Spleen (tissue), 11 donors: Measurements from ENCODE around the gene THSD7A. TPM values are rescaled to one million over a fixed set of nuclear protein-coding genes. Genes with fewer than 3 reads are reported as not detected.

Experiments used
- DNase-seq: peaks from one replicate; pipeline ENCODE4 v3.0.0-alpha.2; 2020
- H3K27ac ChIP-seq, 8 donors: fragments of 200-600 bp; sonication (generic) in 7 of 8; 1 replicate in 4 of 8; 2 replicates in 4 of 8; pipeline versions ENCODE4 v1.5.0 to v1.8.0; 2016 to 2021; ENCODE audit warnings: inconsistent platforms in 4 of 8, mild to moderate bottlenecking in 4 of 8, moderate library complexity in 1 of 8
- H3K27me3 ChIP-seq, 7 donors: fragments of 200-600 bp; sonication (generic) in 6 of 7; replicated peaks in 1 of 7; 1 replicate in 4 of 7; 2 replicates in 3 of 7; pipeline versions ENCODE4 v1.5.0 to v1.8.0; 2016 to 2021; ENCODE audit warnings: inconsistent platforms in 3 of 7, mild to moderate bottlenecking in 1 of 7
- H3K36me3 ChIP-seq, 6 donors: fragments of 200-600 bp; sonication (generic) in 5 of 6; 1 replicate in 4 of 6; 2 replicates in 2 of 6; pipeline versions ENCODE4 v1.5.0 to v1.8.0; 2016 to 2021; ENCODE audit warnings: inconsistent platforms in 2 of 6
- H3K4me1 ChIP-seq, 6 donors: fragments of 200-600 bp; sonication (generic) in 5 of 6; 1 replicate in 3 of 6; 2 replicates in 3 of 6; pipeline versions ENCODE4 v1.5.0 to v1.8.0; 2016 to 2021; ENCODE audit warnings: inconsistent platforms in 3 of 6
- H3K4me3 ChIP-seq, 8 donors: fragments of 200-600 bp; sonication (generic) in 7 of 8; 1 replicate in 4 of 8; 2 replicates in 4 of 8; pipeline versions ENCODE4 v1.5.0 to v1.8.0; 2016 to 2021; ENCODE audit warnings: inconsistent platforms in 4 of 8, mild to moderate bottlenecking in 4 of 8, moderate library complexity in 2 of 8
- H3K9me3 ChIP-seq, 8 donors: fragments of 200-600 bp; sonication (generic) in 7 of 8; 1 replicate in 4 of 8; 2 replicates in 4 of 8; pipeline versions ENCODE4 v1.5.0 to v1.8.0; 2016 to 2021; ENCODE audit warnings: inconsistent platforms in 4 of 8
- CTCF ChIP-seq, 11 experiments: fragments of 200-600 bp in 7 of 11; fragments of 450-650 bp in 4 of 11; sonication (generic) in 4 of 11; IDR thresholded peaks in 8 of 11; conservative IDR thresholded peaks in 3 of 11; 1 replicate in 7 of 11; 2 replicates in 4 of 11; pipeline versions ENCODE4 v1.4.0 to v1.8.0; 2016 to 2021; ENCODE audit warnings: antibody characterized with exemption in 11 of 11, inconsistent platforms in 4 of 11, mild to moderate bottlenecking in 1 of 11
- POLR2A ChIP-seq, 3 donors: fragments of 450-650 bp; IDR thresholded peaks; one replicate each; pipeline ENCODE4 v1.5.1; 2017; ENCODE audit warnings: antibody characterized with exemption in 3 of 3, mild to moderate bottlenecking in 1 of 3
- POLR2AphosphoS5 ChIP-seq, 3 donors: sonication (generic); formaldehyde crosslinking; IDR thresholded peaks; one replicate each; pipeline ENCODE4 v1.5.1; 2017; ENCODE audit warnings: antibody characterized with exemption in 3 of 3
- WGBS, 5 donors: extraction: QIAGEN DNeasy Blood & Tissue Kit in 3 of 5; methylation state at CpG; one replicate each; pipeline versions ENCODE4 v1.1.5 to v1.1.7; 2013 to 2018; 5-methylcytosine and 5-hydroxymethylcytosine counted together
- intact Hi-C: fragments of 100-400 bp; cut with DNase I; formaldehyde crosslinking; loops from one replicate; pipeline ENCODE4 v1.15.0; 2023; ENCODE audit warnings: low total_unique reads
- polyA plus RNA-seq, 3 donors: library from polyadenylated mRNA; stranded (reverse); fragments of 200-250 nt; gene quantifications; one replicate each; pipeline ENCODE4 v1.2.1, GENCODE V29; 2013
- total RNA-seq, 7 donors: library from RNA; depleted of rRNA in 3 of 7; stranded (reverse); fragments of >200 nt in 3 of 7; fragmentation: NEBNext Ultra II Directional in 4 of 7; extraction: Animal tissue kit (Norgen Biotek cat#: 25700) in 4 of 7; gene quantifications; one replicate each; pipeline versions ENCODE4 v1.1.0 to v1.2.1, GENCODE V29; 2016 to 2021
- donor health status: healthy with polysubstance abuse.
- donor health status: DM: no; HTN: no; CAD: no; lungs with moderate emphysema.
- donor health status: DM: no; HTN: no; CAD: no.
- donor health status: Bipolar disorder and iron deficiency.
- donor health status: healthy.
- donor health status: DM: no; HTN: no; CAD: no.
- donor health status: DM: yes; HTN: yes; CAD: no.

THSD7A gene
- total and polyA plus RNA-seq, 10 donors = 0.29 to 8.7 (median 4.2) TPM

GRCh38 chr7:11513460-11513859 is 318.5 kb downstream of the THSD7A start:
- DNase-seq = no peak
- no peak for TF ChIP-seq POLR2AphosphoS5 (IDR thresholded peaks at IDR 0.05)
- no peak for TF ChIP-seq CTCF (IDR thresholded peaks at IDR 0.05 in 8 of 11, conservative IDR thresholded peaks at IDR 0.05 in 3 of 11)
- no peak for TF ChIP-seq POLR2A (IDR thresholded peaks at IDR 0.05)
- WGBS, 5 donors = 41 to 64% (median 47%) methylated on average over 1 of the region's 1 CpG
- no peaks in the 10 kb centered on the region for H3K36me3 ChIP-seq
- H3K27ac ChIP-seq = no peak overlapping the region
- H3K4me3 ChIP-seq = no peak overlapping the region
- H3K9me3 ChIP-seq = no peaks in the 10 kb centered on the region
- no peaks in the 10 kb centered on the region for H3K4me1 ChIP-seq
- intact Hi-C loops = no loop called here
- H3K27me3 ChIP-seq = no peaks in the 10 kb centered on the region

- DNase-seq = no peak
- TF ChIP-seq CTCF (IDR thresholded peaks at IDR 0.05 in 8 of 11, conservative IDR thresholded peaks at IDR 0.05 in 3 of 11) (no peak), POLR2A (IDR thresholded peaks at IDR 0.05) (no peak), POLR2AphosphoS5 (IDR thresholded peaks at IDR 0.05) (no peak)
- no peaks in the 10 kb centered on the region for H3K36me3 ChIP-seq
- H3K27me3 ChIP-seq = no peaks in the 10 kb centered on the region
- H3K4me1 ChIP-seq = no peaks in the 10 kb centered on the region
- no peak overlapping the region for H3K27ac ChIP-seq
- H3K9me3 ChIP-seq = peaks cover 0 to 14% (median 10%) of the 10 kb centered on the region in 8 donors
- no peak overlapping the region for H3K4me3 ChIP-seq
- intact Hi-C loops = no loop called here
- 86 to 98% (median 92%) methylated on average over 1 of the region's 1 CpG for WGBS, 5 donors
Measured at GRCh38 chr7:11507929-11508328, 324.1 kb downstream of the THSD7A start.

GRCh38 chr7:11506417-11506816 is 325.6 kb downstream of the THSD7A start:
- Histone ChIP-seq H3K27ac (no peak overlapping the region), H3K9me3 (peaks cover 0 to 26% (median 20%) of the 10 kb centered on the region in 8 donors), H3K4me3 (no peak overlapping the region), H3K27me3 (no peaks in the 10 kb centered on the region), H3K36me3 (no peaks in the 10 kb centered on the region), H3K4me1 (no peaks in the 10 kb centered on the region)
- TF ChIP-seq POLR2A (IDR thresholded peaks at IDR 0.05) = no peak
- intact Hi-C loops = no loop called here
- DNase-seq = no peak

- no peaks in the 10 kb centered on the region for H3K4me1 ChIP-seq
- peaks cover 0 to 34% (median 29%) of the 10 kb centered on the region in 8 donors for H3K9me3 ChIP-seq
- no peak for DNase-seq
- WGBS, 5 donors = 77 to 92% (median 85%) methylated on average over 3 of the region's 3 CpGs
- intact Hi-C loops = no loop called here
- no peak overlapping the region for H3K27ac ChIP-seq
- no peaks in the 10 kb centered on the region for H3K27me3 ChIP-seq
- no peaks in the 10 kb centered on the region for H3K36me3 ChIP-seq
- no peak for TF ChIP-seq POLR2A (IDR thresholded peaks at IDR 0.05)
- no peak for TF ChIP-seq CTCF (IDR thresholded peaks at IDR 0.05 in 8 of 11, conservative IDR thresholded peaks at IDR 0.05 in 3 of 11)
- TF ChIP-seq POLR2AphosphoS5 (IDR thresholded peaks at IDR 0.05) = no peak
- H3K4me3 ChIP-seq = no peak overlapping the region
Measured at GRCh38 chr7:11505471-11505985, 326.5 kb downstream of the THSD7A start.

- H3K9me3 ChIP-seq = peaks cover 0 to 6% (median 0%) of the 10 kb centered on the region in 8 donors
- no peaks in the 10 kb centered on the region for H3K4me1 ChIP-seq
- no peak for DNase-seq
- 31 to 68% (median 38%) methylated on average over 1 of the region's 1 CpG for WGBS, 5 donors
- no peak overlapping the region for H3K4me3 ChIP-seq
- intact Hi-C loops = no loop called here
- H3K36me3 ChIP-seq = no peaks in the 10 kb centered on the region
- TF ChIP-seq POLR2A (IDR thresholded peaks at IDR 0.05) (no peak), POLR2AphosphoS5 (IDR thresholded peaks at IDR 0.05) (no peak)
- no peaks in the 10 kb centered on the region for H3K27me3 ChIP-seq
- H3K27ac ChIP-seq = no peak overlapping the region
Measured at GRCh38 chr7:11492307-11492706, 339.7 kb downstream of the THSD7A start.
